GM21390 (cell line): ENCODE measurements around the gene CELF5.

Source experiments
- ATAC-seq: cut with Tn5 transposase; IDR thresholded peaks from one replicate; pipeline ENCODE4 v1.9.1; 2021; ENCODE audit not compliant: unreplicated experiment

Gene CELF5

GRCh38 chr19:3269916-3270671 lies 45.6 kb downstream of the CELF5 start:
- ATAC-seq = no peak

- ATAC-seq = no peak
Measured at GRCh38 chr19:3270902-3271301, 46.4 kb downstream of the CELF5 start.

GRCh38 chr19:3272401-3272931 lies 48.0 kb downstream of the CELF5 start:
- ATAC-seq = no peak

- ATAC-seq = no peak
Measured at GRCh38 chr19:3272952-3273351, 48.5 kb downstream of the CELF5 start.

GRCh38 chr19:3274245-3274941 lies 49.9 kb downstream of the CELF5 start:
- ATAC-seq = no peak

GRCh38 chr19:3274942-3275582 lies 50.6 kb downstream of the CELF5 start:
- ATAC-seq = no peak

GRCh38 chr19:3275583-3276340 lies 51.3 kb downstream of the CELF5 start:
- ATAC-seq = no peak

- ATAC-seq = no peak
Measured at GRCh38 chr19:3276341-3276799, 51.9 kb downstream of the CELF5 start.

- ATAC-seq = no peak
Measured at GRCh38 chr19:3277649-3278048, 53.2 kb downstream of the CELF5 start.

GRCh38 chr19:3278294-3278693 lies 53.8 kb downstream of the CELF5 start:
- no peak for ATAC-seq

GRCh38 chr19:3278749-3279148 lies 54.3 kb downstream of the CELF5 start:
- ATAC-seq = no peak

- ATAC-seq = no peak
Measured at GRCh38 chr19:3279306-3279705, 54.8 kb downstream of the CELF5 start.

GRCh38 chr19:3281026-3281425 lies 56.6 kb downstream of the CELF5 start:
- no peak for ATAC-seq

- no peak for ATAC-seq
Measured at GRCh38 chr19:3282155-3282554, 57.7 kb downstream of the CELF5 start.

GRCh38 chr19:3282564-3282963 lies 58.1 kb downstream of the CELF5 start:
- ATAC-seq = no peak

GRCh38 chr19:3283246-3283751 lies 58.8 kb downstream of the CELF5 start:
- no peak for ATAC-seq

- ATAC-seq = no peak
Measured at GRCh38 chr19:3283886-3284657, 59.6 kb downstream of the CELF5 start.

GRCh38 chr19:3284759-3285646 lies 60.5 kb downstream of the CELF5 start:
- ATAC-seq = no peak

GRCh38 chr19:3285647-3286176 lies 61.3 kb downstream of the CELF5 start:
- ATAC-seq = no peak
